Smooth muscle cell (in vitro differentiated cells): ENCODE data around the gene NSUN6. TPM values are rescaled to one million over a fixed set of nuclear protein-coding genes. Genes with fewer than 3 reads are reported as not detected.

Experiments
- DNase-seq: peaks from one replicate; lab custom pipeline; 2025; ENCODE audit not compliant: unreplicated experiment; lab: John Stamatoyannopoulos, UW
- H2AFZ ChIP-seq: fragments of 200-600 bp; sonication (generic); 2 replicates; pipeline ENCODE4 v1.6.0; 2016; ENCODE audit warnings: antibody characterized with exemption, low read depth, mild to moderate bottlenecking
- H3F3A ChIP-seq: fragments of 200-600 bp; sonication (generic); 2 replicates; pipeline ENCODE4 v1.6.0; 2017; ENCODE audit warnings: antibody characterized with exemption, low read depth
- H3K27ac ChIP-seq: fragments of 200-600 bp; sonication (generic); 2 replicates; pipeline ENCODE4 v1.5.1; 2016; ENCODE audit warnings: low read depth, mild to moderate bottlenecking
- H3K27me3 ChIP-seq: fragments of 200-600 bp; sonication (generic); 2 replicates; pipeline ENCODE4 v1.6.1; 2016; ENCODE audit warnings: low read depth, mild to moderate bottlenecking
- H3K36me3 ChIP-seq: fragments of 200-600 bp; sonication (generic); 2 replicates; pipeline ENCODE4 v1.5.1; 2016; ENCODE audit warnings: low read depth
- H3K4me1 ChIP-seq: fragments of 200-600 bp; sonication (generic); 2 replicates; pipeline ENCODE4 v1.5.1; 2016; ENCODE audit warnings: low read depth
- H3K4me2 ChIP-seq: fragments of 200-600 bp; sonication (generic); 2 replicates; pipeline ENCODE4 v1.6.0; 2016; ENCODE audit warnings: mild to moderate bottlenecking
- H3K4me3 ChIP-seq: fragments of 200-600 bp; sonication (generic); 2 replicates; pipeline ENCODE4 v1.5.1; 2016; ENCODE audit warnings: mild to moderate bottlenecking
- H3K79me2 ChIP-seq: fragments of 200-600 bp; sonication (generic); 2 replicates; pipeline ENCODE4 v1.6.0; 2016; ENCODE audit warnings: low read depth, mild to moderate bottlenecking
- H3K9ac ChIP-seq: fragments of 200-600 bp; sonication (generic); 2 replicates; pipeline ENCODE4 v1.6.0; 2016; ENCODE audit warnings: low read depth
- H3K9me3 ChIP-seq: fragments of 200-600 bp; sonication (generic); replicated peaks from 2 replicates; pipeline ENCODE4 v1.5.1; 2016; ENCODE audit warnings: low read depth
- H4K20me1 ChIP-seq: fragments of 200-600 bp; sonication (generic); 2 replicates; pipeline ENCODE4 v1.6.0; 2016; ENCODE audit warnings: low read depth
- CTCF ChIP-seq: fragments of 200-600 bp; sonication (generic); IDR thresholded peaks from 2 replicates; pipeline ENCODE4 v1.5.1; 2017; ENCODE audit warnings: borderline replicate concordance, mild to moderate bottlenecking, antibody characterized with exemption; ENCODE audit not compliant: insufficient read depth, poor library complexity, severe bottlenecking
- WGBS: methylation state at CpG from one replicate; pipeline ENCODE4 v1.1.7; 2016; ENCODE audit warnings: low lambda C conversion rate; 5-methylcytosine and 5-hydroxymethylcytosine counted together
- polyA plus RNA-seq: library from polyadenylated mRNA; unstranded; fragments of >200 nt; fragmentation: Nextera tagmentation; extraction: Ambion mirVana; gene quantifications from 2 replicates; pipeline ENCODE4 v1.2.1, GENCODE V29; 2016
- total RNA-seq: library from RNA; depleted of rRNA; stranded (reverse); fragments of >200 nt; gene quantifications from 2 replicates; pipeline ENCODE4 v1.2.3, GENCODE V29; 2014

NSUN6 gene
- total and polyA plus RNA-seq, 2 experiments from 2014 or later: 6.1 to 7.2 TPM

- H3K9ac ChIP-seq: no peak overlapping the region
- no peak overlapping the region for H3K4me2 ChIP-seq
- no peaks in the 10 kb centered on the region for H4K20me1 ChIP-seq
- no peaks in the 10 kb centered on the region for H3K79me2 ChIP-seq
- no peaks in the 10 kb centered on the region for H3K4me1 ChIP-seq
- no peaks in the 10 kb centered on the region for H3F3A ChIP-seq
- no peak overlapping the region for H3K27ac ChIP-seq
- no peak for DNase-seq
- WGBS: 92% methylated on average over 11 of the region's 11 CpGs
- TF ChIP-seq CTCF: no peak
- no peaks in the 10 kb centered on the region for H3K27me3 ChIP-seq
- no peak overlapping the region for H2AFZ ChIP-seq
- H3K4me3 ChIP-seq: no peak overlapping the region
- no peaks in the 10 kb centered on the region for H3K9me3 ChIP-seq
- no peaks in the 10 kb centered on the region for H3K36me3 ChIP-seq
Observed at GRCh38 chr10:18505456-18506118, 145.8 kb downstream of the NSUN6 start.

- H3K4me1 ChIP-seq: no peaks in the 10 kb centered on the region
- H3K9me3 ChIP-seq: no peaks in the 10 kb centered on the region
- H2AFZ ChIP-seq: no peak overlapping the region
- H3K4me2 ChIP-seq: no peak overlapping the region
- no peak overlapping the region for H3K27ac ChIP-seq
- no peaks in the 10 kb centered on the region for H3K79me2 ChIP-seq
- H3F3A ChIP-seq: no peaks in the 10 kb centered on the region
- H3K4me3 ChIP-seq: no peak overlapping the region
- H3K27me3 ChIP-seq: no peaks in the 10 kb centered on the region
- WGBS: 99% methylated on average over 5 of the region's 5 CpGs
- TF ChIP-seq CTCF: no peak
- no peak overlapping the region for H3K9ac ChIP-seq
- no peak for DNase-seq
- H3K36me3 ChIP-seq: no peaks in the 10 kb centered on the region
- H4K20me1 ChIP-seq: no peaks in the 10 kb centered on the region
Observed at GRCh38 chr10:18504161-18504560, 147.2 kb downstream of the NSUN6 start.

- Histone ChIP-seq H3K27me3 (no peaks in the 10 kb centered on the region), H4K20me1 (no peaks in the 10 kb centered on the region), H2AFZ (peak overlapping the region; percentile 70), H3K79me2 (no peaks in the 10 kb centered on the region), H3K27ac (peak overlapping the region; percentile 65), H3K4me2 (peak overlapping the region; percentile 79), H3K9ac (peak overlapping the region; percentile 33), H3F3A (no peaks in the 10 kb centered on the region), H3K4me3 (peak overlapping the region; percentile 18), H3K36me3 (no peaks in the 10 kb centered on the region), H3K9me3 (no peaks in the 10 kb centered on the region), H3K4me1 (no peaks in the 10 kb centered on the region)
- 73% methylated on average over 5 of the region's 5 CpGs for WGBS
- no peak for TF ChIP-seq CTCF
- DNase-seq: no peak
Observed at GRCh38 chr10:18501629-18502028, 149.8 kb downstream of the NSUN6 start.

- Histone ChIP-seq H2AFZ (peak overlapping the region; percentile 70), H3K4me3 (peak overlapping the region; percentile 18), H3K4me1 (no peaks in the 10 kb centered on the region), H3K9me3 (no peaks in the 10 kb centered on the region), H3K36me3 (no peaks in the 10 kb centered on the region), H3F3A (no peaks in the 10 kb centered on the region), H3K79me2 (no peaks in the 10 kb centered on the region), H3K4me2 (peak overlapping the region; percentile 79), H3K27ac (peak overlapping the region; percentile 65), H4K20me1 (no peaks in the 10 kb centered on the region), H3K27me3 (no peaks in the 10 kb centered on the region), H3K9ac (peak overlapping the region; percentile 33)
- WGBS: 38% methylated on average over 3 of the region's 3 CpGs
- TF ChIP-seq CTCF: no peak
- DNase-seq: no peak
Observed at GRCh38 chr10:18501198-18501597, 150.2 kb downstream of the NSUN6 start.
